HG03280 (cell line): Measurements from ENCODE around the gene ANO3.

Experiments used
- ATAC-seq: cut with Tn5 transposase; IDR thresholded peaks from one replicate; pipeline ENCODE4 v1.9.1; 2021; ENCODE audit warnings: mild to moderate bottlenecking, moderate library complexity; ENCODE audit not compliant: unreplicated experiment

The ANO3 gene

GRCh38 chr11:26353010-26353409 is 21.1 kb downstream of the ANO3 start:
- no peak for ATAC-seq

DNA sequence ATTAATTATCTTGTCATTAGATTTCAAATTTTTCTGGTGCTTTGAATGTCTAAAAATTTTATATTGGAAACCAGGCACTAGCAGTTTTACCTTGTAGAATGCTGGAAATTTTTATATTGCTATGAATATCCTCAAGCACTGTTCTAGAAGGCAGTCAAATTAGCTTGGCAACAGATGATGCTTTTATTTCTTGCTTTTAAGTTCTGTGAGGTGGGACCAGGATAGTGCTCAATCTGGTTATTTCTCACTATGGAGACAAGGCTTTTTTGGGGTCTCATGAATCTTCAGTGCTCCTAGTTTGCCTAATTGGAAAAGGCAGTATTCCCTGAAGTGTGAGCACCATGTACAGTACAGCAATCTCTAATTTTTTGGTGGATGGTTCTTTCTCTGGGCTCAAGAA is 27.1 kb downstream of the ANO3 start:
- ATAC-seq, result no peak

DNA sequence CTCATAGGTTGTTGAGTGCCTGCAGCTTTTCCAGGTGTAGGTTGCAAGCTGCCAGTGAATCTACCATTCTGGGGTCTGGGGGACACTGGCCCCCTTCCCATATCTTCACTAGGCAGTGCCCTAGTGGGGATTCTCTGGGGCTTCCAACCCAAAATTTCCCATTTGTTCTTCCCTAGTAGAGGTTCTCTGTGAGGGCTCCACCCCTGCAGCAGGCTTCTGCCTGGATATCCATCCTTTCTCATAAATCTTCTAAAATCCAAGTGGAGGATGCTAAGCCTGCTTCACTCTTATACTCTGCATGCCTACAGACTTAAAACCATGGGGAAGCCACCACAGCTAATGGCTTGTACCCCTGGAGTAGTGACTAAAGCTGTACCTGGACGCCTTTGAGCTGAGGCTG is 33.4 kb downstream of the ANO3 start:
- no peak for ATAC-seq

DNA sequence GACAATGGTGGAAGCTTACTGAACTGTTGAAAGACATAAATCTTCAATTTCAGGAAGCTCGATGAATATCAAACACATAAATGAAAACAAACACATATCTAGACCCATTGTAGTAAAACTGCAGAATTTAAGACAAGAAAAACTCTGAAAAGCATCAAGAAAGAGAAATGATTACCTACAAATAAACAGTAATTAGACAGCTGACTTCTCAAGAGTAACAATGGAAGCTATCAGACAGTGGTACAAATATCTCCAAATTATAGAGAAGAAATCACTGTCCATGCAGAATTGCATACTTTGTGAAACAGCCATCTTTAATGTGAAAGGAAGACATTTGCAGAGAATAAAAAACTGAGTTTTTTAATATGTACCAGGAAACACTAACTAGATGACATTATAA is 45.7 kb downstream of the ANO3 start:
- ATAC-seq, result no peak

GRCh38 chr11:26399336-26399735 is 67.4 kb downstream of the ANO3 start:
- no peak for ATAC-seq

DNA sequence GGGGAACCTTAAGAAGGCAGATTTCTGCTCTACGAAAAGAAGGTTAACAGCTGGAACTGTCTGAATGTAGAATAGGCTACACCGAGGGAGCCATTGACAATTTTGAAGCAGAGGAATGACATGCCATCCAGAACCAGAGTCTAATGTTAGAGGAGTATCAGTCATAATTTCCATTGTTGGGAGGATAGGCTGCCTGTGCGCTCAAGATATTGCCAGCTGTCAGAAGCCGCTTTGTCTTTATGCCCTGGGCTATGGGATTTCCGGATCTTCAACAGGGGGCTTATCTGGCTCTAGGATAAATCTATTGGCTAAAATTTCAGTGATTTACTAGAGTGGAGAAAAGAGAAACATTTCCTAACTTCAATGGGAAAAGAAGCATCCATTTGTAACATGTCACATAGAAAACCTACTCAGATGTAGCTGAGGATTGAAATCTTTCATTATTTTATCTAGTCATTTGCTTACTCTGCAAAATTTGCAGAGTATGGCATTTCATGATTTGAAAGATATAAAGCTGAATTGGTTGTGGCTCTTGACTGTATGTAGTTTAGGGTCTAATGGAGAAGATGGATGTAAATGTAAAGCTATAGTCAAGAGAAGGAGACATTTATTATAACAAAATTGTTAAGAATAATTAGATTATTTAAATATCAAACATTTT is 78.9 kb downstream of the ANO3 start:
- ATAC-seq, result no peak

DNA sequence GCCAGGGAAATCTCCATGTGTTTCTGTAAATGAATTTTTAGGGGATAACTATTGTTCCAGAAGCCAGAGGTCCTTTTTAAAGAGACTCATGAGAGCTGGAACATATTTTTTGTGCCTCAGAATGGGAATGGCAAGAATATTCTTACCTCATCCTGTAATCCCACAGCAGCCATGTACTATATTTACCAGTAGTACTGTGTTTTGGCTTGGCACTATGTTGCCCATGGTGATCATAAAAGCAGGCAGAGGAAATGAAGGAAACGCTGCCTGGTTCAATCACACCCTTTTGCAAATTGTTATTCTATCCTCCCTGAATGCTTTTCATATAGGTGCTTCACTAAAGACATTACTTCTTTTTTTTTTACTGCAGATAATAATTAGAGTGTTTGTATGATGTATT is 81.0 kb downstream of the ANO3 start:
- ATAC-seq, result no peak

GRCh38 chr11:26418386-26418912 is 86.5 kb downstream of the ANO3 start:
- no peak for ATAC-seq

DNA sequence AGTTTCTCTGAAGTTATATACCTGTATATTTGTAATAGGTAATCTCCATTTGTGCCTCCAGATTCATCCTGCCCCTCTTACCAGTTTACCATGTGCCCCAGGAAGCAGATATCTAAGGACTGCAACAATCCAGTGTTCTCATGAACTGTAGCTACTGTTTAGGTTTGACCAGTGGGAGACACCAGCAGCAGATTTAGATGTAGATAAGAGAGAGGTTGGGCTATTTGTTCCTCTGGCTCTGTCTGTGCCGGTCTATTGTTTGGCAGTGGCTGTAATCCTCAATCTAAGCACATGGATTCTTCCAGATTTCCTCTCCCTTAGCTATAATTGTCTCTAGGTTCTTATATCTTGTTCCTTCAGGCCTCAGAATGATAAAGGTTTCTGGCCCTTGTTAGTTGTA is 88.4 kb downstream of the ANO3 start:
- no peak for ATAC-seq

DNA sequence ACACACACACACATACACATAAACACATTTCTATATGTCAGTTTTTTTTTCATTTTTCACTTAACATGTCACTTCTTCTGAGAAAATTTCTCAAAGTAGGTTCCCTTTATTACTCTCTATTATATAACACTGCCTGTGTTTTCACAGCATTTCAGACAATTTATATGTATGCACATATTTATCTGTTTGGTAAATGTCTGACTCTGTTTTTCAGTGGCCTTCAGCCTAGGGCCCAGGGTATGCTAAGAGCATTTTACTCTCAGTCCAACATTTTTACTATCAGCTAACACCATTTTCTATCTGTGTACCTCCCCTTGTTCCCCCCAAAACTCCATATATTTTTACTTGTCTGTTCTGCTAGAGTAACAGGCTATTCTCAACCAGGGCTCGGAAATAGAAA is 92.3 kb downstream of the ANO3 start:
- ATAC-seq, result no peak

- no peak for ATAC-seq
These were observed 107.9 kb downstream of the ANO3 start for GRCh38 chr11:26439854-26440253.

- ATAC-seq, result no peak
These were observed 110.2 kb downstream of the ANO3 start for GRCh38 chr11:26442131-26442530.

DNA sequence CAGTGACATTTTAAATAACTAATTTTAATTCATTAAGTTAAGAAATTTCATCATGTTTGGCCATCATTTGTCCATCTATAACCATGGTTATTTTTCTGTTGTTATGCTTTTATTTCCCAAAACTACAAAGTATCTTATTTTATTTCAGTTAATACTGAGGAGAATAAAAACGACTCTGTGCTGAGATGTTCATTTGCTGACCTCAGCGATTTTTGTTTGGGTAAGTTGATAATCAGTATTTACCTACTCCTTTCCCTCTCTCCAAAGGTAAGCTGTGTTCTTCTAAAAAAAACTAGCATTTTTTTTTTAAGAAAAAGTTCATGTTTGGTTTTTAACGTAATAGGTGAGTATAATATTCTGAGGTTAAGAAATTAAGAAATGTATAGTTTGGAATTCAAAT is 111.7 kb downstream of the ANO3 start:
- ATAC-seq, result no peak

GRCh38 chr11:26457636-26458035 is 125.7 kb downstream of the ANO3 start:
- ATAC-seq, result no peak

DNA sequence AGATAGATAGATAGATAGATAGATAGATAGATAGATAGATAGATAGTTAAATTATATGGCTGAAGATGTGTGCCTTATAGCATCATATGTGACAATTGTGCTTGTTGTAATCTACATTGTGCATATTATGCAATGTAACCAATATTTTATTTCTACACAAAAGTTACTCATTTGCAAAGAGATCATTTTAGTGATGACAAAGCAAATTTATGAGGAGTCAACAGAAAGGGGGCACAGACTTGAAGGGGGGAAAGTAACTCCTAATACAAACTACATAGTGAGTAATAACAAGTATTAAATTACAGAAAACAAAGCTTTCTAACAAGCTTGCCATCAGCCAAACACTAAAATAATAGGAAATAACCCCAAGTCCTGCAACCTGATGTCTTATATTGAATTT is 133.3 kb downstream of the ANO3 start:
- no peak for ATAC-seq

- ATAC-seq, result no peak
These were observed 135.6 kb downstream of the ANO3 start for GRCh38 chr11:26467506-26467905.

DNA sequence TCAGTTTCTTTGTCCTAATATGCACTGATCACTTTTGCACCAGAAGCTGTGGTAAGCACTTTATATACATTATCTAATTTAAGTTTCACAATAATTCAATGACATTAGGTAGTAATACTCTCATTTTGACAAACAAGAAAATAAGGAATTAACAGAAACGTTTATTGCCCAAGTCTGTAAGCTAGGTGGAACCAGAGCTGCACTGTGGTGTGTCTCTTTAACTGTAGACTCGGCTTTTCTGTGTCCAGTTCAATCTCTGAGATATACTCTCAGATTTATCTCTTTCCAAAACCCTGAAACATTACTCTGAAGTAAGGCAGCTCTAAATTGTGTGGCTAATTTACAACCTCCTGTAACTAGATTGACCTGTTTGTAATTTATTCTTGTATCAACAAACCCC is 139.1 kb downstream of the ANO3 start:
- ATAC-seq, result no peak

- ATAC-seq, result no peak
These were observed 141.6 kb downstream of the ANO3 start for GRCh38 chr11:26473216-26474194.

- no peak for ATAC-seq
These were observed 142.5 kb downstream of the ANO3 start for GRCh38 chr11:26474401-26474800.

DNA sequence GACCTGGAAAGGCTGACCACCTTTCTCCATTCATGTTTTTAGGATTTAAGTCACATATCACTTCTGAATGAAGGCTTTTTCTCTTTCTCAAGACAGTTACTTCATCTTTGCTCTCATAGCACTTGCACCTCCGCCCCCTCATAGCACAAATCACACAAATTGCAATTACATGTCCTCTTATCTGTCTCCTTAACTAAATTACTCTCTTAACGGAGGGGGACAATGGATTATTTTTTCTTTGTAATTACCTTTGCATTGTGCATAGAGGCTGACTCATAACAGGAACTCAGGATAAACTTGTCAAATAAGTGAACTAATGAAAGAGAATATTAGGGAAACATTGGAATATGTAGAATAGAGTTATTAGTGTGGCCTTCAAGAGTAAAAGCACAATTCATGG is 145.5 kb downstream of the ANO3 start:
- no peak for ATAC-seq

- ATAC-seq, result no peak
These were observed 146.8 kb downstream of the ANO3 start for GRCh38 chr11:26478710-26479109.

DNA sequence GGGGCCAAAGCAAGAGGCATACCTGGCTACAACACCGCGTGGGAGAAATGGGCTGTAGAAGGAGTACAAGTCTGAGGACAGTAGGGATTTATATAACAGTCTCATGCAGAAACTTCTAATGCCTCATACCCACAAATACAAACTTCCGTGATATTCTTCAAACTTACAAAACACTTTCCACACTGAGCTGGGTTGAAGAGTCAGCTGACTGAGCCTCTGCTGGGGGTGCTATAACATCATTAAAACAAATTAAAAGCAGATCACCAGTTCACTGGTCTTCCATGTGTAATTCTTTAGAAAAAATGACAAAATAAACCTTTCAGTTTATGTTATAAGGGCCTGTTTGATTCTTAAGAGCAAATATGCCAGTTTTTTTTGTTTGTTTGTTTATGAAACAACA is 148.1 kb downstream of the ANO3 start:
- ATAC-seq, result no peak
